Upper lobe of left lung (tissue), 6 donors: ENCODE measurements around the gene KRT78. TPM values are rescaled to one million over a fixed set of nuclear protein-coding genes. Genes with fewer than 3 reads are reported as not detected.

Experiments used
- ATAC-seq, 2 donors: fragments of 200-7000 bp; cut with Tn5 transposase; one replicate each; pipeline ENCODE4 v1.9.1; 2022; ENCODE audit warnings: mild to moderate bottlenecking in 2 of 2, moderate library complexity in 2 of 2; ENCODE audit not compliant: low FRiP score in 2 of 2
- DNase-seq, 2 donors: peaks; one replicate each; pipeline ENCODE4 v3.0.0-alpha.2; 2019 to 2020
- H3K27ac ChIP-seq, 4 donors: fragments of 200-600 bp; sonication (generic); one replicate each; pipeline ENCODE4 v1.5.1; 2016 to 2019
- H3K27me3 ChIP-seq, 4 donors: fragments of 200-600 bp; sonication (generic); one replicate each; pipeline ENCODE4 v1.5.1; 2017 to 2019
- H3K36me3 ChIP-seq, 4 donors: fragments of 200-600 bp; sonication (generic); one replicate each; pipeline ENCODE4 v1.5.1; 2016 to 2019
- H3K4me1 ChIP-seq, 4 donors: fragments of 200-600 bp; sonication (generic); one replicate each; pipeline ENCODE4 v1.5.1; 2018 to 2019
- H3K4me3 ChIP-seq, 4 donors: fragments of 200-600 bp; sonication (generic); one replicate each; pipeline ENCODE4 v1.5.1; 2017 to 2019; ENCODE audit warnings: mild to moderate bottlenecking in 2 of 4, moderate library complexity in 1 of 4
- H3K9me3 ChIP-seq, 4 donors: fragments of 200-600 bp; sonication (generic); one replicate each; pipeline ENCODE4 v1.5.1; 2018 to 2019
- EP300 ChIP-seq, 4 donors: sonication (generic); formaldehyde crosslinking; IDR thresholded peaks; one replicate each; pipeline ENCODE4 v1.5.1; 2017; ENCODE audit warnings: antibody characterized with exemption in 4 of 4, control low read depth in 2 of 4
- POLR2A ChIP-seq, 4 donors: fragments of 450-650 bp; IDR thresholded peaks; one replicate each; pipeline ENCODE4 v1.5.1; 2016 to 2017; ENCODE audit warnings: antibody characterized with exemption in 4 of 4, mild to moderate bottlenecking in 2 of 4
- POLR2AphosphoS5 ChIP-seq, 2 donors: sonication (generic); formaldehyde crosslinking; IDR thresholded peaks; one replicate each; pipeline ENCODE4 v1.5.1; 2017; ENCODE audit warnings: antibody characterized with exemption in 2 of 2
- WGBS, 2 donors: methylation state at CpG; one replicate each; pipeline ENCODE4 v1.1.5; 2017 to 2018; 5-methylcytosine and 5-hydroxymethylcytosine counted together
- total RNA-seq, 6 donors: library from RNA; depleted of rRNA in 4 of 6; stranded (reverse); fragments of >200 nt in 4 of 6; gene quantifications; one replicate each; pipeline versions ENCODE4 v1.1.0 to v1.2.1, GENCODE V29; 2016 to 2021
- TF ChIP-seq, protein P1 (sequence below), 6 experiments: fragments of 450-650 bp in 4 of 6; fragments of 200-600 bp in 2 of 6; sonication (generic) in 2 of 6; IDR thresholded peaks; one replicate each; pipeline ENCODE4 v1.5.1; 2016 to 2019; ENCODE audit warnings: antibody characterized with exemption in 6 of 6
- donor health status: DM: no; HTN: no; CAD: no; lungs with moderate emphysema.
- donor health status: DM: no; HTN: yes; CAD: no; lungs with severe emphysema.

Gene KRT78
- total RNA-seq, 6 donors from 2014 or later = 0.13 to 0.30 TPM; not detected in 4

- Histone ChIP-seq H3K36me3 (no peaks in the 10 kb centered on the region), H3K4me3 (no peak overlapping the region), H3K27me3 (no peaks in the 10 kb centered on the region), H3K4me1 (no peaks in the 10 kb centered on the region), H3K9me3 (no peaks in the 10 kb centered on the region), H3K27ac (no peak overlapping the region)
- TF ChIP-seq, protein P1, sequence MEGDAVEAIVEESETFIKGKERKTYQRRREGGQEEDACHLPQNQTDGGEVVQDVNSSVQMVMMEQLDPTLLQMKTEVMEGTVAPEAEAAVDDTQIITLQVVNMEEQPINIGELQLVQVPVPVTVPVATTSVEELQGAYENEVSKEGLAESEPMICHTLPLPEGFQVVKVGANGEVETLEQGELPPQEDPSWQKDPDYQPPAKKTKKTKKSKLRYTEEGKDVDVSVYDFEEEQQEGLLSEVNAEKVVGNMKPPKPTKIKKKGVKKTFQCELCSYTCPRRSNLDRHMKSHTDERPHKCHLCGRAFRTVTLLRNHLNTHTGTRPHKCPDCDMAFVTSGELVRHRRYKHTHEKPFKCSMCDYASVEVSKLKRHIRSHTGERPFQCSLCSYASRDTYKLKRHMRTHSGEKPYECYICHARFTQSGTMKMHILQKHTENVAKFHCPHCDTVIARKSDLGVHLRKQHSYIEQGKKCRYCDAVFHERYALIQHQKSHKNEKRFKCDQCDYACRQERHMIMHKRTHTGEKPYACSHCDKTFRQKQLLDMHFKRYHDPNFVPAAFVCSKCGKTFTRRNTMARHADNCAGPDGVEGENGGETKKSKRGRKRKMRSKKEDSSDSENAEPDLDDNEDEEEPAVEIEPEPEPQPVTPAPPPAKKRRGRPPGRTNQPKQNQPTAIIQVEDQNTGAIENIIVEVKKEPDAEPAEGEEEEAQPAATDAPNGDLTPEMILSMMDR (IDR thresholded peaks at IDR 0.05) = no peak
- TF ChIP-seq POLR2AphosphoS5 (IDR thresholded peaks at IDR 0.05) (no peak), POLR2A (IDR thresholded peaks at IDR 0.05) (no peak), EP300 (IDR thresholded peaks at IDR 0.05) (no peak)
- ATAC-seq (no peak), DNase-seq (no peak)
- WGBS, 2 donors = 85 to 87% methylated on average over 8 to 9 of the region's 9 CpGs
Observed at GRCh38 chr12:52836491-52837412, 12.0 kb downstream of the KRT78 start.

DNA sequence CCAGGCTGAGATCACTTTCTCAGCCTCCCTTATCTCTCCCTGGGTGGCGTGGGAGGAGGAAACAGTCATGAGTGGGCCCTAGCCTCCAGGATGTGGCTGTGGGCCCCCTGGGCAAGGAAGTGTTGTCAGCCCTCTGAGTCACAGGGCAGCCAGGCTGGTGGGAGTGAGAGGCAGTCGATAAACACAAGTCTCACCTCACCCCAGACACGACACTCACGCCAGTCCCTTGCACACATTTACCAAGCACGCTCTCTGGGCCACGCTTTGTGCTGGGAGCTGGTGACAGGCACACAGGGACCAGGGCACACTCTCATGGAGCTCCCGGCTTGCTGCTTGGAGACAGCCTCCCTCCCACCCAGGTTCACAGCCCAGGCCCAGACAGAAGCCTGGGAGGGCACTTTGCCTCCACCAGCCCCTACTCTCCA, 12.7 kb downstream of the KRT78 start:
- no peaks in the 10 kb centered on the region for H3K27me3 ChIP-seq
- no peak overlapping the region for H3K27ac ChIP-seq
- no peaks in the 10 kb centered on the region for H3K4me1 ChIP-seq
- no peaks in the 10 kb centered on the region for H3K36me3 ChIP-seq
- no peak overlapping the region for H3K4me3 ChIP-seq
- no peaks in the 10 kb centered on the region for H3K9me3 ChIP-seq
- DNase-seq (no peak), ATAC-seq (peak in 1 of 2 donors; percentile 25)
- no peak for TF ChIP-seq POLR2AphosphoS5 (IDR thresholded peaks at IDR 0.05)
- TF ChIP-seq, protein P1 (IDR thresholded peaks at IDR 0.05) = no peak
- TF ChIP-seq EP300 (IDR thresholded peaks at IDR 0.05) = no peak
- TF ChIP-seq POLR2A (IDR thresholded peaks at IDR 0.05) = no peak
- WGBS, 2 donors = 58 to 85% methylated on average over 3 to 7 of the region's 7 CpGs

GRCh38 chr12:52835271-52836041, 13.3 kb downstream of the KRT78 start:
- Histone ChIP-seq H3K9me3 (no peaks in the 10 kb centered on the region), H3K27me3 (no peaks in the 10 kb centered on the region), H3K4me1 (no peaks in the 10 kb centered on the region), H3K36me3 (no peaks in the 10 kb centered on the region), H3K4me3 (no peak overlapping the region), H3K27ac (no peak overlapping the region)
- 70 to 88% methylated on average over 15 of the region's 15 CpGs for WGBS, 2 donors
- DNase-seq (no peak), ATAC-seq (no peak)
- no peak for TF ChIP-seq POLR2AphosphoS5 (IDR thresholded peaks at IDR 0.05)
- TF ChIP-seq, protein P1 (IDR thresholded peaks at IDR 0.05) = no peak
- no peak for TF ChIP-seq POLR2A (IDR thresholded peaks at IDR 0.05)
- TF ChIP-seq EP300 (IDR thresholded peaks at IDR 0.05) = no peak

DNA sequence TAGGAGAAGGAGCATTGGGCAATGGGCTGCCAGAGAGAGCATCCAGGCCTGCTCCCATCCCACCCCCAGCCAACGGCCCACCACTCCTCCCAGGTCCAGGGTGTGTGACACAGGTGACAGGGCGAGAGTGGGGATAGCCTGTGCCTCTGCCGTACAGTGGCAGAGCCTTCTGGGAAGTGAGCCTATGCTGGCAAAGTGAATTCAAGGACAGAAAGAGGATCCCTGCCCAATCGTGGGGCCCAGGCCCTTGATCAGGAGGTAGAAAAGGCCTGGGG, 14.1 kb downstream of the KRT78 start:
- DNase-seq (no peak), ATAC-seq (no peak)
- no peak overlapping the region for H3K4me3 ChIP-seq
- no peaks in the 10 kb centered on the region for H3K9me3 ChIP-seq
- H3K4me1 ChIP-seq = no peaks in the 10 kb centered on the region
- no peaks in the 10 kb centered on the region for H3K36me3 ChIP-seq
- 67 to 70% methylated on average over 3 to 4 of the region's 4 CpGs for WGBS, 2 donors
- H3K27me3 ChIP-seq = no peaks in the 10 kb centered on the region
- H3K27ac ChIP-seq = no peak overlapping the region
- no peak for TF ChIP-seq EP300 (IDR thresholded peaks at IDR 0.05)
- TF ChIP-seq POLR2A (IDR thresholded peaks at IDR 0.05) = no peak
- TF ChIP-seq, protein P1 (IDR thresholded peaks at IDR 0.05) = no peak
- no peak for TF ChIP-seq POLR2AphosphoS5 (IDR thresholded peaks at IDR 0.05)
